Brain microvascular endothelial cell (primary cell): ENCODE results near the gene PAX2.

Experiments
- DNase-seq: peaks from one replicate; pipeline ENCODE4 v3.0.0-alpha.2; 2020
- H3K27ac ChIP-seq: fragments of 250-450 bp; sonication (Bioruptor Pico); 2 replicates; pipeline ENCODE4 v1.5.1; 2020; ENCODE audit warnings: mild to moderate bottlenecking, moderate library complexity
- H3K27me3 ChIP-seq: fragments of 250-450 bp; sonication (Bioruptor Pico); replicated peaks from 2 replicates; pipeline ENCODE4 v1.5.1; 2020; ENCODE audit warnings: mild to moderate bottlenecking
- H3K36me3 ChIP-seq: fragments of 250-450 bp; sonication (Bioruptor Pico); replicated peaks from 2 replicates; pipeline ENCODE4 v1.5.1; 2020; ENCODE audit warnings: mild to moderate bottlenecking
- H3K4me3 ChIP-seq: 2 replicates; pipeline ENCODE4 v1.5.1; 2011; ENCODE audit warnings: low read depth, mild to moderate bottlenecking, control low read depth, low read length, moderate library complexity
- CTCF ChIP-seq: IDR thresholded peaks from 2 replicates; pipeline ENCODE4 v1.5.1; 2011; ENCODE audit warnings: low read depth, mild to moderate bottlenecking, moderate library complexity, low read length, control low read depth, inconsistent platforms; ENCODE audit errors: missing control alignments
- in situ Hi-C: cut with HindIII; loops from 2 replicates; pipeline ENCODE4 v1.10.0; 2017; ENCODE audit warnings: low sequenced_read_pairs, low pct_ligation_motif_present

PAX2 gene

GRCh38 chr10:100802607-100803006 lies 57.2 kb downstream of the PAX2 start:
- no peak for DNase-seq
- Histone ChIP-seq H3K36me3 (no peaks in the 10 kb centered on the region), H3K27me3 (peaks cover 23% of the 10 kb centered on the region), H3K4me3 (no peak overlapping the region), H3K27ac (no peak overlapping the region)
- no peak for TF ChIP-seq CTCF
- in situ Hi-C loops, result no loop called here

- in situ Hi-C loops, result no loop called here
- no peak overlapping the region for H3K27ac ChIP-seq
- no peaks in the 10 kb centered on the region for H3K36me3 ChIP-seq
- H3K27me3 ChIP-seq, result peaks cover 22% of the 10 kb centered on the region
- DNase-seq, result no peak
- TF ChIP-seq CTCF, result no peak
- H3K4me3 ChIP-seq, result no peak overlapping the region
Observed at GRCh38 chr10:100803492-100803891, 58.1 kb downstream of the PAX2 start.

GRCh38 chr10:100803908-100804307 lies 58.5 kb downstream of the PAX2 start:
- H3K27me3 ChIP-seq, result peaks cover 22% of the 10 kb centered on the region

GRCh38 chr10:100805543-100806355 lies 60.4 kb downstream of the PAX2 start:
- Histone ChIP-seq H3K27me3 (peaks cover 25% of the 10 kb centered on the region), H3K36me3 (no peaks in the 10 kb centered on the region), H3K27ac (no peak overlapping the region), H3K4me3 (no peak overlapping the region)
- in situ Hi-C loops, result no loop called here
- no peak for TF ChIP-seq CTCF
- DNase-seq, result no peak

More at GRCh38 chr10:100803908-100804307, 58.5 kb downstream of the PAX2 start:
- no peak overlapping the region for H3K4me3 ChIP-seq
- in situ Hi-C loops, result no loop called here
- H3K36me3 ChIP-seq, result no peaks in the 10 kb centered on the region
- H3K27ac ChIP-seq, result no peak overlapping the region
- no peak for TF ChIP-seq CTCF
- DNase-seq, result no peak

- in situ Hi-C loops, result no loop called here
- Histone ChIP-seq H3K4me3 (no peak overlapping the region), H3K36me3 (no peaks in the 10 kb centered on the region), H3K27ac (no peak overlapping the region), H3K27me3 (peaks cover 22% of the 10 kb centered on the region)
- DNase-seq, result no peak
- no peak for TF ChIP-seq CTCF
Observed at GRCh38 chr10:100806356-100806645, 60.9 kb downstream of the PAX2 start.

- in situ Hi-C loops, result no loop called here
- no peak overlapping the region for H3K27ac ChIP-seq
- TF ChIP-seq CTCF, result no peak
- H3K27me3 ChIP-seq, result peaks cover 24% of the 10 kb centered on the region
- DNase-seq, result no peak
- no peak overlapping the region for H3K4me3 ChIP-seq
- no peaks in the 10 kb centered on the region for H3K36me3 ChIP-seq
Observed at GRCh38 chr10:100807241-100807951, 62.0 kb downstream of the PAX2 start.
